T-helper 17 cell (primary cell): ENCODE results near the gene G6PD. TPM values are rescaled to one million over a fixed set of nuclear protein-coding genes. Genes with fewer than 3 reads are reported as not detected.
"Not testable (repeated sequence)": the region's sequence is repeated elsewhere in the genome, so short reads cannot be mapped to it uniquely, and the experiment has no call there.

Experiments used
- ATAC-seq: fragments of 150-1000 bp; cut with Tn5 transposase; 2 replicates; pipeline ENCODE4 v1.10.0; 2021; ENCODE audit warnings: mild to moderate bottlenecking, moderate library complexity
- DNase-seq, 3 donors: peaks; one replicate each; pipeline versions ENCODE4 v3.0.0 to v3.0.0-alpha.2; 2020 to 2021
- H3K9me3 ChIP-seq: one replicate; pipeline ENCODE4 v1.7.0; 2013; ENCODE audit warnings: low read length, mild to moderate bottlenecking; ENCODE audit not compliant: control insufficient read depth, poor library complexity, severe bottlenecking
- H3K27ac Mint-ChIP-seq: one replicate; pipeline ENCODE4 v1.8.0; 2022; ENCODE audit warnings: mild to moderate bottlenecking, moderate library complexity, mixed read lengths
- H3K27me3 Mint-ChIP-seq: one replicate; pipeline ENCODE4 v1.8.0; 2022; ENCODE audit warnings: mixed read lengths
- H3K36me3 Mint-ChIP-seq: one replicate; pipeline ENCODE4 v1.8.0; 2022; ENCODE audit warnings: low read depth, mixed read lengths
- H3K4me1 Mint-ChIP-seq: one replicate; pipeline ENCODE4 v1.8.0; 2022; ENCODE audit warnings: mild to moderate bottlenecking, mixed read lengths
- H3K4me3 Mint-ChIP-seq: one replicate; pipeline ENCODE4 v1.8.0; 2022; ENCODE audit warnings: mild to moderate bottlenecking, moderate library complexity, mixed read lengths
- total RNA-seq, 4 donors: library from RNA in 2 of 4; stranded (reverse) in 2 of 4; gene quantifications; one replicate each; pipeline ENCODE4 v1.2.3 and lab custom pipeline; 2022 to 2026

The G6PD gene
- total RNA-seq, 2 donors from 2014 or later, result 28.5 to 44.9 TPM

GRCh38 chrX:154558896-154559295, 12.2 kb upstream of the G6PD start:
- ATAC-seq, DNase-seq, H3K4me3 Mint-ChIP-seq, H3K36me3 Mint-ChIP-seq, H3K27ac Mint-ChIP-seq, H3K9me3 ChIP-seq, H3K27me3 Mint-ChIP-seq, H3K4me1 Mint-ChIP-seq: not testable (repeated sequence)

GRCh38 chrX:154558060-154558690, 11.5 kb upstream of the G6PD start:
- H3K4me1 Mint-ChIP-seq, H3K4me3 Mint-ChIP-seq, H3K9me3 ChIP-seq, H3K27ac Mint-ChIP-seq, H3K27me3 Mint-ChIP-seq, H3K36me3 Mint-ChIP-seq, DNase-seq: not testable (repeated sequence)
- ATAC-seq, result peak; percentile 79

DNA sequence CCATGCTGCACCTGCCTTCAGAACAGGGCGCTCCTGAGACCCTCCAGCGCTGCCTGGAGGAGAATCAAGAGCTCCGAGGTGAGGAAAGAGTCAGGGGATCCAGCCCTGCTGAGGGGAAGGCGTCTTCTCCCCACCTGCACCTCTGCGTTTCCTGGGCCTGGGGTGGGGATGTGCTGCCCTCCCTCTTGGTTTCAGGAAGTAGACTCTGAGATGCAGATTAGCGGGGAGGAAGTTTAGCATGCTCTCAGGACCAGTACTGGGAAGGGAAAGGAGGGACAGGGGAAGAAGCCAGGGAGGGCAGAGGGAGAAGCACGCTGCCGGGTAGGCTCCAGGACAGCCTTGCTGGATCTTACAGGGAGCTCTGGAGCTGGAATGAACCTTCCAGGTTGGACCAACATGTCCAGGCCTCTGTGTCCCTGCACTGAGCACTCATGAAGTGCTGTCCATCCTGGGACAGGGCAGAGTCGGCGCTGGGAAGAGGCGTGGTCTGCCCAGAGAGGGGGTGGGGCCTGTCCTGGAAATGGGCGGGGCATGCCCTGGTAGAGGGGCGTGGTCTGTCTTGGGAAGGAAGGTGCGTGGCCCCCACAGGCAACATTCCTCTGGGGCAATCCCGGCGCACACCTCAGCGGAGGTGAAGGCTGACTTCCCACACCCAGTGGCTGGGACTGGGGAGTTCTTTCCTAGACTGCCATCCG, 5.6 kb upstream of the G6PD start:
- H3K4me1 Mint-ChIP-seq, result peaks cover 34% of the 10 kb centered on the region
- H3K9me3 ChIP-seq, H3K27ac Mint-ChIP-seq, H3K4me3 Mint-ChIP-seq, H3K27me3 Mint-ChIP-seq, DNase-seq, ATAC-seq, H3K36me3 Mint-ChIP-seq: not testable (repeated sequence)

DNA sequence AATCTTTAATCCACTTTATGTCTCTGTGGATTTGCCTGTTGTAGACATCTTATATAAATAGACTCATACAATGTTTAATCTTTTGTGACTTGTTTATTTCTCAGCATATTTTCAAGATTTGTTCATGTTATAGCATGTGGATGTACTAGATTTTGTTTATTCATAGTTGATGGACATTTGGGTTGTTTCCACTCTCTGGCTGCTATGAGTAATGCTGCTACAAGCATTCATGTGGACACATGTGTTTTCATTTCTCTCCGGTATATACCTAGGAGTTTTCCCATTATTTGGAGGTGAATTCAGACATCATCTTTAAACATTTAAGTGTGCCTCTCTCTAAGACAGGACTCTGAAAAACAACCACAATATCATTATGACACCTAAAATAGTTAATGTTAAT, 3.1 kb upstream of the G6PD start:
- no peaks in the 10 kb centered on the region for H3K27me3 Mint-ChIP-seq
- ATAC-seq, result no peak
- H3K9me3 ChIP-seq, result no peaks in the 10 kb centered on the region
- H3K4me1 Mint-ChIP-seq, result peaks cover 37% of the 10 kb centered on the region
- H3K36me3 Mint-ChIP-seq, result peaks cover 2% of the 10 kb centered on the region
- DNase-seq, result no peak
- peak overlapping the region; percentile 96 for H3K27ac Mint-ChIP-seq
- peak overlapping the region; percentile 39 for H3K4me3 Mint-ChIP-seq

DNA sequence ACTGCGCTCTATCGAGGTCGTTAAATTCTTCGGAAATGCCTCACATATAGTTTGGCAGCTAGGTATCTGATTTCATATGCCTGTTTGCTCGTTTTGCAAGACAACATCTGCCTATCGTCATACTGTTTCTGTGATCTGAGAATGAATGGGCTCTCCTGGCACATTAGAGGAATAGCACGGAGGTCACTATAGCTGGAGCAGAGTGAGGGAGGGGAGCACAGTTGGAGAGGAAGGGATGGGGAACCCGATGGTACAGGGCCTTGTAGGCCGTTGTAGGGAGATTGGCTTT, 1.3 kb upstream of the G6PD start:
- no peaks in the 10 kb centered on the region for H3K9me3 ChIP-seq
- no peaks in the 10 kb centered on the region for H3K36me3 Mint-ChIP-seq
- H3K27me3 Mint-ChIP-seq, result no peaks in the 10 kb centered on the region
- H3K4me3 Mint-ChIP-seq, result peak overlapping the region; percentile 98
- H3K4me1 Mint-ChIP-seq, result peaks cover 31% of the 10 kb centered on the region
- H3K27ac Mint-ChIP-seq, result peak overlapping the region; percentile 96
- DNase-seq (no peak), ATAC-seq (no peak)

DNA sequence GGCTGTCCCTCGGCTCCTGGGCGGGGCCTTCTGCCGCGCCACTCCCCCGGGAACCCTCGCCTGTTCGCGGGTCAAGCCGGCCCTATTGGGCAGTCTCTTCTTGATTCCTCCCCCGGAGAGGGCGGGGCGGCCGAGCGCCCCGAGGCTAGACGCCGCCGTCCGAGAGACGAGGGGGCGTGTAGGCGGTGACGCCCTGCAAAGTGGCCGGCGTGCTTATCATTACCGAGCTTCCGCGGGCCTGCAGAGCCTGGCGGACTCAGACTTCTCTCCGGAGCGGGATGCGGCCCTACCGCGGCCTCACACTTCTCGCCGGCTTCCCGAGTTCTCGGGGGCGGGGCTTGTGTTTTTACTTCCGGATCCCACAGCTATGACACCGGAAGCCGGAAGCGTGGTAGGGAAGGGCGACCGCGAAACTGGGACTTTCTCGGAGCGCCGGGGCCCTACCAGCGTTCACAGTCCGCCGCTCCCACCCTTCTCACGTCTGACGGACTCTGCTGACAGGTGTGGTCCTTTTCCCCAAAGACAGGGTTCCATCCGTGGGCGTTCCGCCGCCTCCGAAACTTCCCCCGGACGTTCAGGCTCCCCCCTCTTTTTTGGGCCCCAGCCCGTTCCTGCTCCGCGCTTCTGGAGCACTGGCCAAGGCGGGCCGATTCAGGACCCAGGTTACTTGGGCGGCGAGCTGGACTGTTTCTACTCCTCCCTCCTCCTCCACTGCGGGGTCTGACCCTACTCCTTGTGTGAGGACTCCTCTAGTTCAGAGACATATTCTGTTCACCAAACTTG, 790 bp upstream of the G6PD start, which contains the start of gene IKBKG:
Gene IKBKG, plus strand, starts transcription at position 376 of the 783 bp plus-strand sequence. CDS start 4,383 bp downstream, outside the sequence.
- no peaks in the 10 kb centered on the region for H3K36me3 Mint-ChIP-seq
- peak; percentile 76 to 84 (median 82) for DNase-seq
- peak; percentile 85 for ATAC-seq
- H3K4me3 Mint-ChIP-seq, result peak within 1 kb of the TSS; percentile 98
- no peaks in the 10 kb centered on the region for H3K27me3 Mint-ChIP-seq
- H3K27ac Mint-ChIP-seq, result peak within 1 kb of the TSS; percentile 96
- peaks cover 35% of the 10 kb centered on the region for H3K4me1 Mint-ChIP-seq
- H3K9me3 ChIP-seq, result no peaks in the 10 kb centered on the region

DNA sequence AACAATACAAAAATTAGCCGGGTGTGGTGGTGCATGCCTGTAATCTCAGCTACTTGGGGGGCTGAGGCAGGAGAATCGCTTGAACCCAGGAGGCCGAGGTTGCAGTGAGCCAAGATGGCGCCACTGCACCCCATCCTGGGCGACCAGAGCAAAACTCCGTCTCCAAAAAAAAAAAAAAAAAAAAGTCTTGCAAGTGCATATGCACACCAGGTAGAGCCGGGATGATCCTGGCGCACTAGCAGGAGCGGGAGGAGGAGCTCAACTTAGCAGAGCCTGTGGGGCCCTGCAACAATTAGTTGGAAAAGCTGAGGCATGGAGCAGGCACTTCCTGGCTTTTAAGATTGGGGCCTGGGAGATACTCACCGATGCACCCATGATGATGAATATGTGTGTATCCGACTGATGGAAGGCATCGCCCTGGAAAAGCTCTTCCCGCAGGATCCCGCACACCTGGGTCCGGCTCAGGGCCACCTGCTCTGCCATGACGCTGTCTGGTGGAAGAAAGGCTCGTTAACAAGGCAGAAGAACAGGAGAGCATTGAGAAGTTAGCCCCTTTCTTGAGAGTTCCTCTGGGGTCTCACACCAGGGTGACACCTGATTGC, 872 bp downstream of the G6PD start:
- peak overlapping the region; percentile 63 for H3K4me3 Mint-ChIP-seq
- DNase-seq, result no peak
- H3K27ac Mint-ChIP-seq, result peak overlapping the region; percentile 32
- no peak for ATAC-seq
- no peaks in the 10 kb centered on the region for H3K9me3 ChIP-seq
- H3K36me3 Mint-ChIP-seq, result no peaks in the 10 kb centered on the region
- peaks cover 28% of the 10 kb centered on the region for H3K4me1 Mint-ChIP-seq
- H3K27me3 Mint-ChIP-seq, result no peaks in the 10 kb centered on the region

DNA sequence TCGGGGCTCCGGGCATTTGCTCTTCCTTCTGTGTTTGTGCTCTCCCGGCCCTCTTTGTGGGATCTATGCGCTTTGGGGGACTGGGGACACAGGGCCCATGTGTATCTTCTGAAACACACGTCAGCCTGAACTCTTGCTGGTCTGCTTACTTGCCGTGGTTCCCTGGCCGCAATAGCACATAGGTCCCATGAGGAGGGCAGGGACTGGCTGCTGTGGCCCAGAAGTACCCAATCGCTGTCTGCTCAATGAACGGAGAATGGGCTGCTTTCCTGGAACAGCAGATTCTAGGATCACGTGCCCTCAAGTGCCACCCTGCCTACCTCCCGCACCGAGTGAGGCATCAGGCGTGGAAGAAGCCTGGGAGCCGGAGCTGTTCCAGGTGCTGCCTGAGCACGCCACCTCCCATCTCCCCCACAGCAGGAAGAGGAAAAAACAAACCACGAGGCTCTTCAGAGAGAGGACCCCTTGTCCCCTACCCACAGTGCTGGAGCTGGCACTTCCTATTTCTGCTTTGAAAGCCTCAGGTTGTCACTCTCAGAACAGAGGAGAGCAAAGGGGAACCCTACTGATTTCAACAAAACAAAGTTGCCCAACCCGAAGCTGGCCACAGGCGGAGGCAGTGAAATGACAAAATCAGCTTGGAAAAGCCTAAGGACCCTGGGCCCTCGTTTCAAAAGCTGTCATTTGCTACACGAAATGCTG, 3.8 kb downstream of the G6PD start:
- Mint-ChIP-seq H3K27ac (no peak overlapping the region), H3K36me3 (no peaks in the 10 kb centered on the region), H3K4me1 (peaks cover 11% of the 10 kb centered on the region), H3K27me3 (no peaks in the 10 kb centered on the region), H3K4me3 (peak overlapping the region; percentile 55)
- H3K9me3 ChIP-seq, result no peaks in the 10 kb centered on the region
- no peak for ATAC-seq
- DNase-seq, result no peak

- DNase-seq (no peak), ATAC-seq (no peak)
- Mint-ChIP-seq H3K4me1 (peaks cover 10% of the 10 kb centered on the region), H3K27me3 (no peaks in the 10 kb centered on the region), H3K27ac (no peak overlapping the region), H3K4me3 (no peak overlapping the region), H3K36me3 (no peaks in the 10 kb centered on the region)
- H3K9me3 ChIP-seq, result no peaks in the 10 kb centered on the region
These were observed 4.5 kb downstream of the G6PD start for GRCh38 chrX:154541896-154542722.

GRCh38 chrX:154541589-154541895, 5.1 kb downstream of the G6PD start:
- H3K9me3 ChIP-seq, result no peaks in the 10 kb centered on the region
- no peaks in the 10 kb centered on the region for H3K27me3 Mint-ChIP-seq
- H3K4me1 Mint-ChIP-seq, result peaks cover 10% of the 10 kb centered on the region
- H3K36me3 Mint-ChIP-seq, result no peaks in the 10 kb centered on the region
- no peak for ATAC-seq
- H3K27ac Mint-ChIP-seq, result no peak overlapping the region
- H3K4me3 Mint-ChIP-seq, result no peak overlapping the region
- no peak for DNase-seq

DNA sequence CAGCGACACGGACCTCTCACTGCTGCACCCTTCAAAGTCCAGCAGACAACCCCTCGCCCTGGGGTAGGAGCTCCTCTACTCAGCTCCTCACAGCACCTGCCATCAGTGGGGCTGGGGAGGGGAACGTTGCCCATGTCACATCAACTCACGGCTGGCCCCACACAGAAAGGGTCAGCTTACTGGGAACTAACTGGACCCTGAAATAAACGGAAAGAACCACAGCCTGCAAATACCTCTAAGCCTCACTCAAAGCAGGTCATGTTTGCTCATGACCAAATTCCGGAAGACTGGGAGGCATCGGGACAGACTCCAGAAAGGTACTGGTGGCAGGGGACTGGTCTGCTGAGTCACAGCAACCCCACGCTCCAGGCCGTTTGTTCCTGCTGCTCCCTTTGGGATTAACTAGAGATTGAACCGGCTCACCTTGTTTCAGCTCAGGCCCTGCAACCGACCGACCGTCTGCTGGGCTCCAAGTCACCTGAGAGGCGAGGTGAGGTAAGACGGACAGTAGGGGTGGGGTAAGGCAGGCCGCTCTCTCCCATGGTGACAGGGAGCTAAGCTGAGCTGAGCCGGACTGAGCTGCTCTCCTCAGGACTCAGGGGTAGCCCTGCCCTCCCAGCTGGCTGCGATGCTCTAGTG, 5.6 kb downstream of the G6PD start:
- Mint-ChIP-seq H3K27ac (peak overlapping the region; percentile 14), H3K4me1 (peaks cover 7% of the 10 kb centered on the region), H3K4me3 (no peak overlapping the region), H3K36me3 (no peaks in the 10 kb centered on the region), H3K27me3 (no peaks in the 10 kb centered on the region)
- DNase-seq (no peak), ATAC-seq (no peak)
- no peaks in the 10 kb centered on the region for H3K9me3 ChIP-seq

- ATAC-seq, H3K4me1 Mint-ChIP-seq, H3K9me3 ChIP-seq, H3K27me3 Mint-ChIP-seq, H3K4me3 Mint-ChIP-seq, DNase-seq, H3K36me3 Mint-ChIP-seq: not testable (repeated sequence)
- peak overlapping the region; percentile 14 for H3K27ac Mint-ChIP-seq
These were observed 6.3 kb downstream of the G6PD start for GRCh38 chrX:154540365-154540764.
